HEK293T (cell line): ENCODE measurements around the gene SLC22A2.

Source experiments
- CTCF ChIA-PET: fragments of 350-600 bp; formaldehyde crosslinking; extraction: SDS; loops from one replicate; lab custom pipeline; 2021; ENCODE audit warnings: antibody characterized with exemption, inconsistent platforms; lab: Yijun Ruan, JAX
- POLR2A ChIA-PET: fragments of 350-600 bp; formaldehyde crosslinking; extraction: SDS; loops from one replicate; lab custom pipeline; 2020; ENCODE audit warnings: antibody characterized with exemption, inconsistent platforms; lab: Yijun Ruan, JAX
- DNase-seq: peaks from one replicate; pipeline ENCODE4 v3.0.0; 2012; ENCODE audit warnings: mixed read lengths; ENCODE audit errors: extremely low spot score
- ARNT ChIP-seq: fragments of 450-650 bp; IDR thresholded peaks from 2 replicates; pipeline ENCODE4 v1.6.1; 2017; ENCODE audit warnings: mild to moderate bottlenecking
- BHLHE40 ChIP-seq: fragments of 450-650 bp; IDR thresholded peaks from 2 replicates; pipeline ENCODE4 v1.6.1; 2016; ENCODE audit warnings: mild to moderate bottlenecking, moderate library complexity, borderline replicate concordance
- CTBP1 ChIP-seq: fragments of 450-650 bp; IDR thresholded peaks from 2 replicates; pipeline ENCODE4 v1.6.1; 2016; ENCODE audit warnings: borderline replicate concordance
- ELF4 ChIP-seq: fragments of 450-650 bp; IDR thresholded peaks from 2 replicates; pipeline ENCODE4 v1.6.1; 2017; ENCODE audit warnings: antibody characterized with exemption
- FOXA1 ChIP-seq: fragments of 450-650 bp; IDR thresholded peaks from 2 replicates; pipeline ENCODE4 v1.6.1; 2016; ENCODE audit warnings: mild to moderate bottlenecking
- FOXK2 ChIP-seq: fragments of 450-650 bp; IDR thresholded peaks from 2 replicates; pipeline ENCODE4 v1.6.1; 2016; ENCODE audit warnings: mild to moderate bottlenecking
- FOXM1 ChIP-seq: fragments of 450-650 bp; IDR thresholded peaks from 2 replicates; pipeline ENCODE4 v1.6.1; 2017; ENCODE audit warnings: mild to moderate bottlenecking, borderline replicate concordance
- HDGF ChIP-seq: fragments of 450-650 bp; IDR thresholded peaks from 2 replicates; pipeline ENCODE4 v1.6.1; 2017; ENCODE audit warnings: antibody characterized with exemption, borderline replicate concordance
- L3MBTL2 ChIP-seq: fragments of 450-650 bp; conservative IDR thresholded peaks from 2 replicates; pipeline ENCODE4 v1.6.1; 2016; ENCODE audit warnings: mild to moderate bottlenecking
- LEF1 ChIP-seq: fragments of 450-650 bp; IDR thresholded peaks from 2 replicates; pipeline ENCODE4 v1.6.1; 2017; ENCODE audit warnings: mild to moderate bottlenecking, borderline replicate concordance
- NFRKB ChIP-seq: fragments of 450-650 bp; IDR thresholded peaks from 2 replicates; pipeline ENCODE4 v1.6.1; 2016; ENCODE audit warnings: mild to moderate bottlenecking, moderate library complexity
- PKNOX1 ChIP-seq: fragments of 450-650 bp; IDR thresholded peaks from 2 replicates; pipeline ENCODE4 v1.6.1; 2016
- SP1 ChIP-seq: fragments of 450-650 bp; IDR thresholded peaks from 2 replicates; pipeline ENCODE4 v1.6.1; 2017
- SUZ12 ChIP-seq: fragments of 450-650 bp; IDR thresholded peaks from 2 replicates; pipeline ENCODE4 v1.6.1; 2016; ENCODE audit warnings: mild to moderate bottlenecking
- TARDBP ChIP-seq: fragments of 450-650 bp; IDR thresholded peaks from 2 replicates; pipeline ENCODE4 v1.6.1; 2016
- ZNF384 ChIP-seq: fragments of 450-650 bp; IDR thresholded peaks from 2 replicates; pipeline ENCODE4 v1.6.1; 2016

Gene SLC22A2

DNA sequence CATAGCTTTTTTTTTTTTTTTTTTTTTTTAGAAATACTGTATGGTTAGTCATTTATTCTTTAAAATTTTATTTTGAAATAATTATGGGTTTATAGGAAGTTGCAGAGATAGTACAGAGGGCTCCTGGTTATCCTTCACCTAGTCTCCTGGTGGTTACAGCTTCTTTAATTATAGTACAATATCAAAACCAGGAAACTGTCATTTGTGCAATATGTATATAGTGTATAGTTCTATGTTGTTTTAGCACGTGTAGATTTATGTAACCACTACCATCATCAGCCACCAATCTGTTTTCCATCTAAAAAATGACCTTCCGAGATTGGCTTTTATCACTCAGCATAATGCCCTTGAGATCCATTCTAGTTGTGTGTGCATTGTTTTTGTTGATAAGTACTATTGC lies 54.7 kb downstream of the SLC22A2 start:
- POLR2A ChIA-PET = no interaction called here
- CTCF ChIA-PET = interaction anchor here (0.7 kb wide), 1 partner anchor 16 kb away, joined by 4 read pairs; no protein-coding TSS in a partner anchor
- no peak for TF ChIP-seq ELF4
- no peak for TF ChIP-seq FOXM1
- no peak for DNase-seq

GRCh38 chr6:160203522-160203921 lies 55.1 kb downstream of the SLC22A2 start:
- POLR2A ChIA-PET = no interaction called here
- CTCF ChIA-PET = interaction anchor here (0.7 kb wide), 1 partner anchor 16 kb away, joined by 4 read pairs; no protein-coding TSS in a partner anchor
- no peak for TF ChIP-seq PKNOX1
- DNase-seq = no peak

- no peak for DNase-seq
- CTCF ChIA-PET = no interaction called here
- POLR2A ChIA-PET = no interaction called here
- TF ChIP-seq L3MBTL2 (no peak), FOXK2 (no peak), ARNT (no peak), TARDBP (no peak), ELF4 (no peak), SP1 (no peak), FOXA1 (no peak), NFRKB (no peak), HDGF (no peak), BHLHE40 (no peak), FOXM1 (no peak), SUZ12 (no peak), LEF1 (no peak), ZNF384 (no peak)
Observed at GRCh38 chr6:160203076-160203475, 55.5 kb downstream of the SLC22A2 start.

DNA sequence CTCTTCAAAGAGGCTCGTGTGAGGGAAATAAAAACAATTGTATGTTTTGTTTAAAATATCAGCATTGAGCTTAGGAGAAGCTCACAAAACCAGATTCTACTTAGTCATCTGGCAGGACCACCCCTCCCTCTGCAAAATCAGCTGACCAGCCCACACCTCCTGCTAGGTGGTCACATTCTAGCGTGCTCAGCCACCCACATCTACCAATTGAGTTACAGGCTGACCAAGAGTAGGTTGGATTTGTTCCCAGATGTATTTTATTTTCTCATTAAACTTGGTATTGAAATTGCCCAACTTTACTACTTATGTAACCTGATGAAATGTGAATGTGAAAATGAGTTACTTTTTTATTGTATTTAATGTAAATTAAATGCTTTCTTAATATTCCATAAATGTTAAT lies 56.2 kb downstream of the SLC22A2 start:
- POLR2A ChIA-PET = no interaction called here

GRCh38 chr6:160201061-160201460 lies 57.6 kb downstream of the SLC22A2 start:
- POLR2A ChIA-PET = no interaction called here
- no peak for DNase-seq
- TF ChIP-seq FOXK2 (no peak), HDGF (no peak), PKNOX1 (no peak)
- CTCF ChIA-PET = no interaction called here

More for the DNA sequence above, 56.2 kb downstream of the SLC22A2 start:
- CTCF ChIA-PET = no interaction called here
- DNase-seq = no peak
- TF ChIP-seq HDGF = no peak
- TF ChIP-seq ARNT = no peak
- TF ChIP-seq CTBP1 = no peak
- no peak for TF ChIP-seq FOXK2
- no peak for TF ChIP-seq SUZ12
- no peak for TF ChIP-seq FOXA1
- no peak for TF ChIP-seq ELF4
- TF ChIP-seq BHLHE40 = no peak
- no peak for TF ChIP-seq LEF1
- TF ChIP-seq TARDBP = no peak
- no peak for TF ChIP-seq FOXM1
- TF ChIP-seq L3MBTL2 = no peak
- no peak for TF ChIP-seq SP1
- no peak for TF ChIP-seq PKNOX1

- TF ChIP-seq L3MBTL2 (no peak), HDGF (no peak), FOXK2 (no peak), BHLHE40 (no peak), FOXM1 (no peak), CTBP1 (no peak), SP1 (no peak), NFRKB (no peak), ZNF384 (no peak), LEF1 (no peak), ARNT (no peak), SUZ12 (no peak), ELF4 (no peak), PKNOX1 (no peak), TARDBP (no peak), FOXA1 (no peak)
- no peak for DNase-seq
- ChIA-PET POLR2A (no interaction called here), CTCF (no interaction called here)
Observed at GRCh38 chr6:160198606-160199211, 59.9 kb downstream of the SLC22A2 start.
